Neuronal stem cell (in vitro differentiated cells): Measurements from ENCODE around the gene UGT1A5.

Experiments
- DNase-seq: peaks from one replicate; pipeline ENCODE4 v3.0.0-alpha.2; 2013; ENCODE audit warnings: low spot score
- H2AFZ ChIP-seq: one replicate; pipeline ENCODE4 v1.6.1; 2013; ENCODE audit warnings: mild to moderate bottlenecking, low read length, inconsistent platforms
- H2AK5ac ChIP-seq: 2 replicates; pipeline ENCODE4 v1.6.1; 2013; ENCODE audit warnings: low read depth, mild to moderate bottlenecking, inconsistent platforms, low read length, moderate library complexity, mixed read lengths
- H2BK120ac ChIP-seq: 2 replicates; pipeline ENCODE4 v1.6.1; 2013; ENCODE audit warnings: low read depth, mild to moderate bottlenecking, inconsistent platforms, low read length, moderate library complexity, mixed read lengths
- H2BK12ac ChIP-seq: one replicate; pipeline ENCODE4 v1.6.1; 2013; ENCODE audit warnings: low read length, inconsistent platforms
- H2BK15ac ChIP-seq: 2 replicates; pipeline ENCODE4 v1.6.1; 2013; ENCODE audit warnings: mild to moderate bottlenecking, low read length, inconsistent platforms, mixed read lengths
- H2BK5ac ChIP-seq: one replicate; pipeline ENCODE4 v1.6.1; 2013; ENCODE audit warnings: inconsistent platforms, mild to moderate bottlenecking, low read length, moderate library complexity
- H3K14ac ChIP-seq: one replicate; pipeline ENCODE4 v1.6.1; 2013; ENCODE audit warnings: low read length, inconsistent platforms
- H3K18ac ChIP-seq: 2 replicates; pipeline ENCODE4 v1.6.1; 2013; ENCODE audit warnings: low read length, inconsistent platforms
- H3K23ac ChIP-seq: 2 replicates; pipeline ENCODE4 v1.6.1; 2013; ENCODE audit warnings: low read depth, mild to moderate bottlenecking, mixed read lengths, low read length, inconsistent platforms; ENCODE audit not compliant: poor library complexity
- H3K27ac ChIP-seq: replicated peaks from 3 replicates; pipeline ENCODE4 v1.5.1; 2013; ENCODE audit warnings: low read length, inconsistent platforms
- H3K27me3 ChIP-seq, 3 experiments: 2 replicates each; pipeline ENCODE4 v1.6.1; 2013; ENCODE audit warnings: low read length in 3 of 3, mild to moderate bottlenecking in 2 of 3, inconsistent platforms in 1 of 3, low read depth in 1 of 3, mixed read lengths in 1 of 3, moderate library complexity in 1 of 3; ENCODE audit not compliant: control insufficient read depth in 3 of 3, insufficient read depth in 3 of 3
- H3K36me3 ChIP-seq, 2 donors: replicated peaks in 1 of 2; 2 replicates each; pipeline ENCODE4 v1.6.1; 2013; ENCODE audit warnings: low read length in 2 of 2; ENCODE audit not compliant: control insufficient read depth in 2 of 2, insufficient read depth in 2 of 2
- H3K4ac ChIP-seq: 2 replicates; pipeline ENCODE4 v1.6.1; 2013; ENCODE audit warnings: inconsistent platforms, mild to moderate bottlenecking, low read length, moderate library complexity
- H3K4me1 ChIP-seq, 2 donors: 1 replicate in 1 of 2; 2 replicates in 1 of 2; pipeline ENCODE4 v1.6.1; 2013; ENCODE audit warnings: low read length in 2 of 2, low read depth in 1 of 2; ENCODE audit not compliant: control insufficient read depth in 2 of 2, insufficient read depth in 1 of 2
- H3K4me2 ChIP-seq: one replicate; pipeline ENCODE4 v1.6.1; 2013; ENCODE audit warnings: mild to moderate bottlenecking, low read length, inconsistent platforms; ENCODE audit not compliant: insufficient read depth, poor library complexity, severe bottlenecking
- H3K4me3 ChIP-seq, 2 donors: 2 replicates each; pipeline ENCODE4 v1.5.1; 2013; ENCODE audit warnings: low read length in 2 of 2, mild to moderate bottlenecking in 2 of 2, inconsistent platforms in 1 of 2, moderate library complexity in 1 of 2
- H3K79me1 ChIP-seq: one replicate; pipeline ENCODE4 v1.6.1; 2013; ENCODE audit warnings: low read depth, mild to moderate bottlenecking, inconsistent platforms, low read length, moderate library complexity
- H3K9ac ChIP-seq: one replicate; pipeline ENCODE4 v1.6.1; 2013; ENCODE audit warnings: mild to moderate bottlenecking, low read depth, low read length, inconsistent platforms; ENCODE audit not compliant: poor library complexity
- H3K9me3 ChIP-seq, 2 donors: replicated peaks in 1 of 2; 2 replicates each; pipeline versions ENCODE3 to v1.6.1; 2013; ENCODE audit warnings: low read length in 2 of 2, mild to moderate bottlenecking in 2 of 2, inconsistent platforms in 1 of 2, low read depth in 1 of 2, mixed read lengths in 1 of 2, moderate library complexity in 1 of 2; ENCODE audit not compliant: control insufficient read depth in 2 of 2, insufficient read depth in 1 of 2
- H4K8ac ChIP-seq: one replicate; pipeline ENCODE4 v1.6.1; 2013; ENCODE audit warnings: low read depth, mild to moderate bottlenecking, inconsistent platforms, low read length, moderate library complexity
- H4K91ac ChIP-seq: one replicate; pipeline ENCODE4 v1.6.1; 2013; ENCODE audit warnings: low read length, low read depth, mild to moderate bottlenecking, inconsistent platforms; ENCODE audit not compliant: poor library complexity
- WGBS, 2 donors: extraction: QIAGEN DNeasy Blood & Tissue Kit; methylation state at CpG; one replicate each; pipeline ENCODE4 v1.1.7; 2013; ENCODE audit warnings: missing lambda C conversion rate in 2 of 2, mixed read lengths in 1 of 2; ENCODE audit not compliant: insufficient read length in 2 of 2, insufficient replicate concordance in 1 of 2; ENCODE audit errors: extremely low coverage in 2 of 2; 5-methylcytosine and 5-hydroxymethylcytosine counted together

Gene UGT1A5

DNA sequence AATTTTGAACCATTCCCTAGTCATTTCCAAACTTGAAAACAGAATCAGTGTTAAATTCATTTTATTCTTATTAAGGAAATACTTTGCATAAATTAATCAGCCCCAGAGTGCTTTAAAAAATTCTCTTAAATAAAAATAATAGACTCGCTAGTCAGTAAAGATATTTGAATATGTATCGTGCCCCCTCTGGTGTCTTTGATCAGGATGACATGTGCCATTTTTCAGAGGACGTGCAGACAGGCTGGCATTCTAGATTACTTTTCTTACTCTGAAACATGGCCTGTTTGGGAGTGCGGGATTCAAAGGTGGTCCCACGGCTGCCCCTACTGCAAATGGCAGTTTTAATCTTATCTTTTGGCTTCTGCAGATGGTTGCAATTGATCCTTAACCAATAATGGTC lies 59.9 kb downstream of the UGT1A5 start:
- Histone ChIP-seq H3K18ac (no peak overlapping the region), H3K36me3 (no peaks in the 10 kb centered on the region), H3K27ac (no peak overlapping the region), H3K4me3 (no peak overlapping the region), H3K9ac (no peak overlapping the region), H3K9me3 (peaks cover 4 to 14% of the 10 kb centered on the region in 2 donors), H2AK5ac (no peak overlapping the region), H3K79me1 (no peaks in the 10 kb centered on the region), H3K23ac (no peak overlapping the region), H2AFZ (no peak overlapping the region), H3K4me1 (peaks cover 3% of the 10 kb centered on the region in 2 donors), H4K8ac (no peak overlapping the region), H3K14ac (no peak overlapping the region), H2BK12ac (no peak overlapping the region), H2BK15ac (no peak overlapping the region), H3K4ac (no peak overlapping the region), H2BK5ac (no peak overlapping the region), H3K4me2 (no peak overlapping the region), H4K91ac (no peak overlapping the region), H2BK120ac (no peak overlapping the region), H3K27me3 (no peaks in the 10 kb centered on the region)
- WGBS, 2 donors: no CpG with 5 or more reads among the region's 5 CpGs
- no peak for DNase-seq

DNA sequence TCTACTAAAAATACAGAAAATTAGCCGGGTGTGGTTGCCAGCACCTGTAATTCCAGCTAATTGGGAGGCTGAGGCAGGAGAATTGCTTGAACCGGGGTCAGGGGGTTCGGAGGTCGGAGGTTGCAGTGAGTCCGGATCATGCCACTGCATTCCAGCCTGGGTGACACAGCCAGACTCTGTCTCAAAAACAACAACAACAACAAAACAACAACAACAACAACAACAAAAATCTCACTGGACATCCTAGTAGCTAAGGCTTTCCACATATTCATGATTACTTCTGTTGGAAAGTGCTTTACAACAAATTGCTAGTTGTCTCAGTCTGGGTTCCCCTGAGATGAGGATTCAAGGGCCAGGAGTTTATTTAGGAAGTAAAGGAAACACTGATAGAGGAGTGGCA lies 61.1 kb downstream of the UGT1A5 start:
- H3K79me1 ChIP-seq: no peaks in the 10 kb centered on the region
- no peak overlapping the region for H2AFZ ChIP-seq
- H3K4ac ChIP-seq: no peak overlapping the region
- no peak for DNase-seq
- H2BK120ac ChIP-seq: no peak overlapping the region
- H3K14ac ChIP-seq: no peak overlapping the region
- no peak overlapping the region for H3K4me2 ChIP-seq
- no CpG with 5 or more reads among the region's 5 CpGs for WGBS, 2 donors
- no peak overlapping the region for H2BK15ac ChIP-seq
- H2BK5ac ChIP-seq: no peak overlapping the region
- no peak overlapping the region for H4K91ac ChIP-seq
- H3K18ac ChIP-seq: no peak overlapping the region
- no peaks in the 10 kb centered on the region for H3K4me1 ChIP-seq
- H3K9ac ChIP-seq: no peak overlapping the region
- no peak overlapping the region for H2AK5ac ChIP-seq
- H3K9me3 ChIP-seq: peaks cover 4 to 14% of the 10 kb centered on the region in 2 donors
- H3K27ac ChIP-seq: no peak overlapping the region
- no peak overlapping the region for H2BK12ac ChIP-seq
- H3K27me3 ChIP-seq: no peaks in the 10 kb centered on the region
- H3K4me3 ChIP-seq: no peak overlapping the region
- H3K36me3 ChIP-seq: no peaks in the 10 kb centered on the region
- H4K8ac ChIP-seq: no peak overlapping the region
- no peak overlapping the region for H3K23ac ChIP-seq

DNA sequence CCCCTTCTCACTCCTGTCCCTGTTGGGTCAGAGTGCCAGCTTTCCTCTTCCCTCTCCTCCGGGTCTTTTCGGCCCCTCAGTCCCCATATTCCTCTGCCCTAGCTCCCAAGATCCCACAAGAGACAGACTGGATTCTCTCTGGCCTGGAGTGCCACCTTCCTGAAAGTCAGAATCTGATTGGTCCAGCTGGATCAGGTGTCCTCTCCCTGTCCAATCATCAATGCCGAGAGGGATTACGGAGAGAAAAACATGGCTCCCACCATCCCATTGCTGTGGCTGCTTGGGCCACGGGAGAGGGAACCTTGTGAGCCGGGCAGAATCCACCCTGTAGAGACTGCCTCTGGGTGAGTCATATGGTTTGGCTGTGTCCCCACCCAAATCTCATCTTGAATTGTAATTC lies 62.7 kb downstream of the UGT1A5 start:
- no peaks in the 10 kb centered on the region for H3K79me1 ChIP-seq
- no peak overlapping the region for H3K27ac ChIP-seq
- peaks cover 0 to 2% (median 0%) of the 10 kb centered on the region in 3 experiments for H3K27me3 ChIP-seq
- WGBS, 2 donors: no CpG with 5 or more reads among the region's 6 CpGs
- no peak overlapping the region for H3K18ac ChIP-seq
- H3K9ac ChIP-seq: no peak overlapping the region
- no peak overlapping the region for H2BK120ac ChIP-seq
- peaks cover 4 to 6% of the 10 kb centered on the region in 2 donors for H3K9me3 ChIP-seq
- no peak overlapping the region for H3K23ac ChIP-seq
- no peak overlapping the region for H4K91ac ChIP-seq
- no peaks in the 10 kb centered on the region for H3K36me3 ChIP-seq
- no peak overlapping the region for H3K4ac ChIP-seq
- no peak overlapping the region for H4K8ac ChIP-seq
- no peaks in the 10 kb centered on the region for H3K4me1 ChIP-seq
- H2BK15ac ChIP-seq: no peak overlapping the region
- no peak overlapping the region for H3K14ac ChIP-seq
- DNase-seq: no peak
- no peak overlapping the region for H2BK12ac ChIP-seq
- no peak overlapping the region for H2AFZ ChIP-seq
- H2BK5ac ChIP-seq: no peak overlapping the region
- H2AK5ac ChIP-seq: no peak overlapping the region
- no peak overlapping the region for H3K4me3 ChIP-seq
- H3K4me2 ChIP-seq: no peak overlapping the region

DNA sequence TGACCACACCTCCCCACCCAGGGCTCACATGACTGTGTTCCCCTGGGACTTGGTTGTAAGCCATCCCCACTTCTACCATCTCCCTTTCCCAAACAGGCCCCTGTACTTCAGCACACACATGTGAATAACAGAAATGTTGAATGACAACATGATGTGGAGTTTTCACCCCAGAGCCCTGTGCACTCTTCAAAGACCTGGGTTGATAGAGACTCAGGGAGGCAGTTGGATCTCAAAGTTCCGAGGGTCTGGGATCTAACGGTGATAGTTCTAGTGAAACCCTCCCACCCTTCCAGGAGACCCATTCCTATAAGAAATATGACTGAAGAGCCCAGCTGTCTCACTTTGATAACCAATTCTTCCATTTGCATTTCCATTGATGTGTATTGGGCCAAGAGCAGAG lies 65.3 kb downstream of the UGT1A5 start, which contains the start of gene MROH2A:
Gene MROH2A, plus strand, starts transcription at position 301 of the 400 bp plus-strand sequence. CDS start 1,029 bp downstream, outside the sequence.
- Histone ChIP-seq H2BK15ac (no peak within 1 kb of the TSS), H3K23ac (no peak within 1 kb of the TSS), H3K27ac (no peak within 1 kb of the TSS), H3K14ac (no peak within 1 kb of the TSS), H3K36me3 (no peaks in the 10 kb centered on the region), H3K4me3 (no peak within 1 kb of the TSS), H3K18ac (no peak within 1 kb of the TSS), H2AK5ac (no peak within 1 kb of the TSS), H3K4me2 (no peak within 1 kb of the TSS), H3K9ac (no peak within 1 kb of the TSS), H3K27me3 (peaks cover 0 to 2% (median 0%) of the 10 kb centered on the region in 3 experiments), H4K91ac (no peak within 1 kb of the TSS), H4K8ac (peak within 1 kb of the TSS; percentile 26), H2BK12ac (no peak within 1 kb of the TSS), H2BK120ac (no peak within 1 kb of the TSS), H2AFZ (no peak within 1 kb of the TSS), H3K4me1 (no peaks in the 10 kb centered on the region), H3K4ac (no peak within 1 kb of the TSS), H3K79me1 (no peaks in the 10 kb centered on the region), H2BK5ac (no peak within 1 kb of the TSS), H3K9me3 (peaks cover 4 to 6% of the 10 kb centered on the region in 2 donors)
- no peak for DNase-seq
- no CpG with 5 or more reads among the region's 2 CpGs for WGBS, 2 donors
